Panc1 (cell line): Measurements from ENCODE around the gene PARD3.

Source experiments
- POLR2AphosphoS5 ChIP-seq: IDR thresholded peaks from 2 replicates; pipeline ENCODE4 v1.6.1; 2012; ENCODE audit warnings: mild to moderate bottlenecking, low read depth, low read length, moderate library complexity
- SIN3A ChIP-seq: IDR thresholded peaks from 2 replicates; pipeline ENCODE4 v1.6.1; 2012; ENCODE audit warnings: low read depth, mild to moderate bottlenecking, low read length, moderate library complexity, borderline replicate concordance; ENCODE audit not compliant: insufficient read depth
- TCF7L2 ChIP-seq: IDR thresholded peaks from 2 replicates; pipeline ENCODE4 v1.6.1; 2011; ENCODE audit warnings: mild to moderate bottlenecking, low read depth, low read length, inconsistent platforms
- TF ChIP-seq, protein P1 (sequence below): fragments of 450-650 bp; IDR thresholded peaks from 2 replicates; pipeline ENCODE4 v1.5.1; 2017; ENCODE audit warnings: mild to moderate bottlenecking
- TF ChIP-seq, protein P2 (sequence below), 2 experiments: IDR thresholded peaks; 2 replicates each; pipeline ENCODE4 v1.6.1; 2011 to 2012; ENCODE audit warnings: low read depth in 2 of 2, control low read depth in 1 of 2, low read length in 1 of 2, mild to moderate bottlenecking in 1 of 2, moderate library complexity in 1 of 2; ENCODE audit not compliant: insufficient read depth in 1 of 2

DNA sequence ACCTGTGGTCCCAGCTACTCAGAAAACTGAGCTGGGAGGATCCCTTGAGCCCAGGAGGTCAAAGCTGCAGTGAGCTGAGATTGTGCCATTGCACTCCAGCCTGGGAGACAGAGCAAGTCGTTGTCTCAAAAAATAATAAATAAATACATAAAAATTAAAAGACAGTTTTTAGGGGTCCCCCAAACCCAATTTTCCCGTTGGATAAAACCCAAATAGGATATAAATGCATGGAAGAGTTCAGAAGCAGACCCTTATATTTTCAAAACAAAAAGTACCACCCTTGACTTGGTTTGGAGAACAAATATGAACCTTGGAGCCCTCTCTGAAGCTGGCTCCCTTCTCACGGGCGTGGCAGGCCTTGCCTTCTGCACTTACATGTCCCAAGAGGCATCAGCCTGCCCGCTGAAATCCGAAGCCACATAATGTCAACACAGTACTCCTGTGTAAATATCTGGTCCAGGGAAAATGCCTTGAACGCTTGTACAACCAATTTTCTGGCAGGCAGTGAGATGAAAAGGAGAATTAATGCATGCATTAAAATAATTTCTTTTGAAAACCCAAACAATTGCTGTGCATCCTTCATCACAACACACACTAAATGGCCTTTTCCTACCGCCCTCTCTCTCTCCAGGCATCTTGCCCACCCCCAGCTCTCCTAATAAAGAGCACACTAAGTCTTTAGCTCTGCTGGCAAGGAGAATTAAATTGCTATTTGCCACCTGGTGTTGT is 46.4 kb upstream of the PARD3 start:
- TF ChIP-seq SIN3A (no peak), POLR2AphosphoS5 (no peak), TCF7L2 (no peak)
- TF ChIP-seq, protein P1, sequence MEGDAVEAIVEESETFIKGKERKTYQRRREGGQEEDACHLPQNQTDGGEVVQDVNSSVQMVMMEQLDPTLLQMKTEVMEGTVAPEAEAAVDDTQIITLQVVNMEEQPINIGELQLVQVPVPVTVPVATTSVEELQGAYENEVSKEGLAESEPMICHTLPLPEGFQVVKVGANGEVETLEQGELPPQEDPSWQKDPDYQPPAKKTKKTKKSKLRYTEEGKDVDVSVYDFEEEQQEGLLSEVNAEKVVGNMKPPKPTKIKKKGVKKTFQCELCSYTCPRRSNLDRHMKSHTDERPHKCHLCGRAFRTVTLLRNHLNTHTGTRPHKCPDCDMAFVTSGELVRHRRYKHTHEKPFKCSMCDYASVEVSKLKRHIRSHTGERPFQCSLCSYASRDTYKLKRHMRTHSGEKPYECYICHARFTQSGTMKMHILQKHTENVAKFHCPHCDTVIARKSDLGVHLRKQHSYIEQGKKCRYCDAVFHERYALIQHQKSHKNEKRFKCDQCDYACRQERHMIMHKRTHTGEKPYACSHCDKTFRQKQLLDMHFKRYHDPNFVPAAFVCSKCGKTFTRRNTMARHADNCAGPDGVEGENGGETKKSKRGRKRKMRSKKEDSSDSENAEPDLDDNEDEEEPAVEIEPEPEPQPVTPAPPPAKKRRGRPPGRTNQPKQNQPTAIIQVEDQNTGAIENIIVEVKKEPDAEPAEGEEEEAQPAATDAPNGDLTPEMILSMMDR: no peak
- TF ChIP-seq, protein P2, sequence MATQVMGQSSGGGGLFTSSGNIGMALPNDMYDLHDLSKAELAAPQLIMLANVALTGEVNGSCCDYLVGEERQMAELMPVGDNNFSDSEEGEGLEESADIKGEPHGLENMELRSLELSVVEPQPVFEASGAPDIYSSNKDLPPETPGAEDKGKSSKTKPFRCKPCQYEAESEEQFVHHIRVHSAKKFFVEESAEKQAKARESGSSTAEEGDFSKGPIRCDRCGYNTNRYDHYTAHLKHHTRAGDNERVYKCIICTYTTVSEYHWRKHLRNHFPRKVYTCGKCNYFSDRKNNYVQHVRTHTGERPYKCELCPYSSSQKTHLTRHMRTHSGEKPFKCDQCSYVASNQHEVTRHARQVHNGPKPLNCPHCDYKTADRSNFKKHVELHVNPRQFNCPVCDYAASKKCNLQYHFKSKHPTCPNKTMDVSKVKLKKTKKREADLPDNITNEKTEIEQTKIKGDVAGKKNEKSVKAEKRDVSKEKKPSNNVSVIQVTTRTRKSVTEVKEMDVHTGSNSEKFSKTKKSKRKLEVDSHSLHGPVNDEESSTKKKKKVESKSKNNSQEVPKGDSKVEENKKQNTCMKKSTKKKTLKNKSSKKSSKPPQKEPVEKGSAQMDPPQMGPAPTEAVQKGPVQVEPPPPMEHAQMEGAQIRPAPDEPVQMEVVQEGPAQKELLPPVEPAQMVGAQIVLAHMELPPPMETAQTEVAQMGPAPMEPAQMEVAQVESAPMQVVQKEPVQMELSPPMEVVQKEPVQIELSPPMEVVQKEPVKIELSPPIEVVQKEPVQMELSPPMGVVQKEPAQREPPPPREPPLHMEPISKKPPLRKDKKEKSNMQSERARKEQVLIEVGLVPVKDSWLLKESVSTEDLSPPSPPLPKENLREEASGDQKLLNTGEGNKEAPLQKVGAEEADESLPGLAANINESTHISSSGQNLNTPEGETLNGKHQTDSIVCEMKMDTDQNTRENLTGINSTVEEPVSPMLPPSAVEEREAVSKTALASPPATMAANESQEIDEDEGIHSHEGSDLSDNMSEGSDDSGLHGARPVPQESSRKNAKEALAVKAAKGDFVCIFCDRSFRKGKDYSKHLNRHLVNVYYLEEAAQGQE (IDR thresholded peaks at IDR 0.05; ENCODE audit: insufficient read depth in 1 of 2, low read depth in 2 of 2, low read length in 1 of 2): no peak
